ENCODE data around the gene CEP112.

The CEP112 gene

GRCh38 chr17:65867014-65867413, 324.9 kb downstream of the CEP112 start:
- no peak for TF ChIP-seq CTCF (conservative IDR thresholded peaks at IDR 0.05)
- H3K27ac ChIP-seq, result no peak overlapping the region

GRCh38 chr17:65865715-65866425, 326.1 kb downstream of the CEP112 start:
- no peak for TF ChIP-seq CTCF (conservative IDR thresholded peaks at IDR 0.05)
- no peak overlapping the region for H3K27ac ChIP-seq

GRCh38 chr17:65864394-65864793, 327.5 kb downstream of the CEP112 start:
- no peak for TF ChIP-seq CTCF (conservative IDR thresholded peaks at IDR 0.05)
- no peak overlapping the region for H3K27ac ChIP-seq

GRCh38 chr17:65857718-65858117, 334.2 kb downstream of the CEP112 start:
- no peak overlapping the region for H3K27ac ChIP-seq
- no peak for TF ChIP-seq CTCF (conservative IDR thresholded peaks at IDR 0.05)

- TF ChIP-seq CTCF (conservative IDR thresholded peaks at IDR 0.05), result no peak
- no peak overlapping the region for H3K27ac ChIP-seq
Observed at GRCh38 chr17:65856865-65857264, 335.1 kb downstream of the CEP112 start.

- TF ChIP-seq CTCF (conservative IDR thresholded peaks at IDR 0.05), result no peak
- no peak overlapping the region for H3K27ac ChIP-seq
Observed at GRCh38 chr17:65855675-65856074, 336.3 kb downstream of the CEP112 start.

- TF ChIP-seq CTCF (conservative IDR thresholded peaks at IDR 0.05), result no peak
- no peak overlapping the region for H3K27ac ChIP-seq
Observed at GRCh38 chr17:65855245-65855644, 336.7 kb downstream of the CEP112 start.

All from VCaP (cell line).